GM21381 (cell line): ENCODE data around the gene ATP1A1.

ENCODE experiments used
- ATAC-seq: cut with Tn5 transposase; IDR thresholded peaks from one replicate; pipeline ENCODE4 v1.9.1; 2021; ENCODE audit warnings: mild to moderate bottlenecking, moderate library complexity; ENCODE audit not compliant: unreplicated experiment

Gene ATP1A1

GRCh38 chr1:116343019-116343418 is 30.0 kb upstream of the ATP1A1 start:
- ATAC-seq, result no peak

- no peak for ATAC-seq
Observed at GRCh38 chr1:116345011-116345410, 28.0 kb upstream of the ATP1A1 start.

- ATAC-seq, result no peak
Observed at GRCh38 chr1:116345843-116346242, 27.2 kb upstream of the ATP1A1 start.

GRCh38 chr1:116346943-116347673 is 25.9 kb upstream of the ATP1A1 start:
- ATAC-seq, result no peak

GRCh38 chr1:116347696-116348095 is 25.3 kb upstream of the ATP1A1 start:
- ATAC-seq, result no peak

- no peak for ATAC-seq
Observed at GRCh38 chr1:116350097-116350645, 22.9 kb upstream of the ATP1A1 start.

- ATAC-seq, result no peak
Observed at GRCh38 chr1:116351914-116352313, 21.1 kb upstream of the ATP1A1 start.

GRCh38 chr1:116352349-116352813 is 20.7 kb upstream of the ATP1A1 start:
- peak; percentile 73 for ATAC-seq

- no peak for ATAC-seq
Observed at GRCh38 chr1:116353155-116353554, 19.9 kb upstream of the ATP1A1 start.

- ATAC-seq, result no peak
Observed at GRCh38 chr1:116356067-116356466, 17.0 kb upstream of the ATP1A1 start.

GRCh38 chr1:116356673-116357072 is 16.4 kb upstream of the ATP1A1 start:
- no peak for ATAC-seq

GRCh38 chr1:116357487-116357886 is 15.6 kb upstream of the ATP1A1 start:
- ATAC-seq, result no peak

- ATAC-seq, result no peak
Observed at GRCh38 chr1:116359060-116359830, 13.8 kb upstream of the ATP1A1 start.

- no peak for ATAC-seq
Observed at GRCh38 chr1:116359871-116360270, 13.2 kb upstream of the ATP1A1 start.

GRCh38 chr1:116360429-116361173 is 12.4 kb upstream of the ATP1A1 start:
- no peak for ATAC-seq

- ATAC-seq, result no peak
Observed at GRCh38 chr1:116361648-116362047, 11.4 kb upstream of the ATP1A1 start.

GRCh38 chr1:116362050-116362449 is 11.0 kb upstream of the ATP1A1 start:
- no peak for ATAC-seq

GRCh38 chr1:116365353-116365780 is 7.7 kb upstream of the ATP1A1 start:
- ATAC-seq, result no peak

- no peak for ATAC-seq
Observed at GRCh38 chr1:116365857-116366256, 7.2 kb upstream of the ATP1A1 start.

GRCh38 chr1:116367256-116367945 is 5.6 kb upstream of the ATP1A1 start:
- no peak for ATAC-seq

- ATAC-seq, result no peak
Observed at GRCh38 chr1:116368241-116368640, 4.8 kb upstream of the ATP1A1 start.
